Right forelimb (tissue), 1 donor: ENCODE data around the gene ST6GALNAC6.
"Not testable (repeated sequence)": the region's sequence is repeated elsewhere in the genome, so short reads cannot be mapped to it uniquely, and the experiment has no call there.

Experiments
- DNase-seq: peaks from one replicate; pipeline ENCODE4 v3.0.0-alpha.2; 2018

The ST6GALNAC6 gene

GRCh38 chr9:127887792-127888191, 11.6 kb downstream of the ST6GALNAC6 start:
- no peak for DNase-seq

DNA sequence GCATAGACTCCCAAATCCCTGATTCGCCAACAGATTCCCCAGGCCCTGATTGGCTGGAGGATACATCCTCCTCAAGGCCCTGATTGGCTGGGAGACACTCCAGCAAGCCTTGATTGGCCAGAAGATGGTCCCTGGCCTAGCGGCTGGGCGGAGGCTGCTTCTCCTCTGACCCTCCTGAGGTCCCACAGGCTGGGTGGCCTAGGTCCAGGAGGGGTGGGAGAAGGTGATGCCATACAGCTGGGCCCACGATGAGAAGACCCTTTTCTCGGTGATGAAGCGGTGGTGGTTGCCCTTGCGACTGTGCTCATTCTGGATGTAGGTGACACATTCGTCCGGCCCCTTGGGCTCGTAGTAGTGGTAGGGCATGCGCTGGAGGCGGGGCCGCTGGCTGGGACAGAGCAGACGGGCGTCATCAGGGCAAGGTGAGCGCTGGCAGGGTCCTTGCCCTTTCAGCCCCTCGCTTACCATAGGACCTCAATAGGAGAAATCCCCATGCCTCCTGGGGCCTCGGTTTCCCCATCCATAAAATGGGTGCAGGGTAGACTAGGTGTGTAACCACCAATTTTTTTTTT, 12.9 kb downstream of the ST6GALNAC6 start:
- DNase-seq, result no peak

GRCh38 chr9:127885508-127886281, 13.7 kb downstream of the ST6GALNAC6 start:
- DNase-seq, result no peak

GRCh38 chr9:127884976-127885490, 14.4 kb downstream of the ST6GALNAC6 start:
- DNase-seq, result no peak

GRCh38 chr9:127884427-127884911, 14.9 kb downstream of the ST6GALNAC6 start:
- DNase-seq, result no peak

- no peak for DNase-seq
Observed at GRCh38 chr9:127883959-127884358, 15.4 kb downstream of the ST6GALNAC6 start.

DNA sequence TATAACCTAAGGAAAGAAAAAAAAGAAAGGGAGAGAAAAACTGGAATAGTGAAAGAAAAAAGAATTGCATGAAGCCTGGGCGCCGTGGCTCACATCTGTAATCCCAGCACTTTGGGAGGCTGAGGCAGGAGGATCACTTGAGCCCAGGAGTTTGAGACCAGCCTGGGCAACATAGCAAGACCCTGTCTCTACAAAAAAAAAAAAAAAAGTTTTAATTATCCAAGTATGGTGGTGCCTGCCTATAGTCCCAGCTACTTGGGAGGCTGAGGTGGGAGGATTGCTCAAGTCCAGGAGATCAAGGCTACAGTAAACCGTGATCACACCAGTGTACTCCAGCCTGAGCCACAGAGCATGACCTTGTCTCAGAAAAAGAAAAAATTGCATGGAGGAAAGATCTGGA, 17.7 kb downstream of the ST6GALNAC6 start:
- not testable (repeated sequence) for DNase-seq

DNA sequence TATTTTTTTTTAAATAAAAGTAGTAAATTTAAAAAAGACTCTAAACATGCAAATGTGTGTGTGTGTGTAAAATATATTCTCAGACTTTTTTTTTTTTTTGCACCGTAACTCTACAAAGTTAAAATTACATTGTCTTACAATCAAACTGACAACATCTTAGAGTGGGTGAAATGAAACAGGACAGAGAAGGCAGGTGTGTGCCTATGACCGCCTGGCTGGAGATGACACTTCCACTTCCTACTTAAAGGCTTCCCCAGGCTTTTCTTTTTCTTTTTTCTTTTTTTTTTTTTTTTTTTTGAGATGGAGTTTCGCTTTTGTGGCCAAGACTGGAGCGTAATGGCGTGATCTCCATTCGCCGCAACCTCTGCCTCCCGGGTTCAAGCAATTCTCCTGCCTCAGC, 19.3 kb downstream of the ST6GALNAC6 start:
- DNase-seq, result no peak

DNA sequence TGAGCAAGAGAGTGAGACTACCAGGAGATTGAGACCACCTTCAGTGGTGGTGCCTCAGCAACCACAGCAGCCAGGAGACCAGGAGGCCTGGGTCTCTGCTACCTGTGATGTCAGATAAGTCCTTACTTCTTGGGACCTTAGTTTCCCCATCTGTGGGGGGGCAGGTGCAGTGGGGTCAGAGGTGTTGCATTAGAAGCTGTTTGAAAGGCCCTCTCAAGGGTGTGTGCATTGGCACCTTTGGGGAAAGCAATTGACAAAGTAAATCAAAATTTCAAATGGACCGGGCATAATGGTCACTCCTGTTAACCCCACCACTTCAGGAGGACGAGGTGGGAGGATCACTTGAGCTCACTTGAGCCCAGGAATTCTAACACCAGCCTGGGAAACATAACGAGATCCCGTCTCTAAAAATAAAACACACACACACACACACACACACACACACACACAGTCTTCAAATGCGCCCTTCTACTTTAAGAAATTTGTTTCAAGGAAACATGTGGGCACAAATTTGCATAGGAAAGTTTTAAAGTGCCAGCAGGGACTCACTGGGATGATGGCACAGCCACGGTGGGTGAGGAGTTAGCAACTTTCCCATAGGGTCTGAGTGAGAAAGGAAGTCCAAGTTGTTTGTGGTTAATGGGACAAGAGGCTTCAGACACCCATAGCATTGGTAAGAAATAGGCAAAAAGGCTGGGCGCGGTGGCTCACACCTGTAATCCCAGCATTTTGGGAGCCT, 20.6 kb downstream of the ST6GALNAC6 start:
- DNase-seq, result no peak

DNA sequence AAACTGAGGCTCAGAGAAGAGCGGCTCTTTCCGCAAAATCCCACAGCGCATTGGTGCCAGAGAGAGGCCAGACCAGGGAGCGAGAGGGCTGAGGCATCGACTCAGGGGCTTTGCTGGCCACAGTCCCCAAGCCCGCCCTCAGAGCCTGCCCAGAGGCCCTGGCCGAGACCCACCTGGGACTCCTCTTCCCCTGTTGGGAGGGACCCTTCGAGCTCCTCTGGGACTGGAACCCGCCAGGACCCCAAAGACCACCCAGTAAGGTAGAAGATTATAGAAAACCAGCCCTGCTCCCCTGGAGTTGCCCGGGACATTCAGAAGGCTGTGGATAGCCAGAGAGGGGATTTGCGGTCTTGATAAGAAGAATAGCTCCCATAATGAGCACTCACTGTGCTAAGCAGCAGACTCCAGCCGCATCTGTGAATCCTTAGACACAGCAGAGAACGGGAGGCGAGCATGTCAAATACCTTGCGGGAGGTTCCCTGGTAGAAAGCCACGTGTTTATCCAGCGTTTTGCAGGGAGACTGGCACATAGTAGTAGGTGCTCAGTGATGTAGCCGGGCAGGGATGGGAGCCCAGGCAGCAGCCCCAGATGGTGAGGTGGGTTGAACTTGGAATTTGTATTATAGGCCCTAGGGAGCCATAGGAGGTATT, 21.3 kb downstream of the ST6GALNAC6 start:
- no peak for DNase-seq

DNA sequence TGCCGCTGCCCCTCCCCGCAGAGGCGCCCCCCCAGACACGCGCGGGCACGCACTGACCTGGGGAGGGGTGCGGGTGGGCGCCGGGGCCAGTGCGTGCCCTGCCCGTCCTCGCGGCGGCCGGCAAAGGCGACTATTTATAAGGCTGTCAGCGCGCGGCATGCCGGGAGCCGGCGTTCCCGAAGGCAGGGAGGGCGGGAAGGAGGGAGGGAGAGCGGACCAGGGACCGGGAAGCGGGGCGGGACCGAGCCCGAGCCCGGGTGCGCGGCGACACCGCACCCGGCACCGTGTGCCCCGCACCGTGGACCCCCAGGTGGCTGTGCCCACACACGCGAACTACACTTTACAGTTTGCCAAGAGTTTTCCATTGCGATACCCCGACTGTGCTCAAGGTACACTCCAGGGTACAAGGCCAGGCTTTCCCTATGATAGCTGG, 21.8 kb downstream of the ST6GALNAC6 start, which contains the start of gene AK1:
Gene AK1 (minus strand): TSS at position 110 of the 433 bp plus-strand sequence. CDS start 3,058 bp downstream, outside the sequence.
- peak; percentile 85 for DNase-seq

DNA sequence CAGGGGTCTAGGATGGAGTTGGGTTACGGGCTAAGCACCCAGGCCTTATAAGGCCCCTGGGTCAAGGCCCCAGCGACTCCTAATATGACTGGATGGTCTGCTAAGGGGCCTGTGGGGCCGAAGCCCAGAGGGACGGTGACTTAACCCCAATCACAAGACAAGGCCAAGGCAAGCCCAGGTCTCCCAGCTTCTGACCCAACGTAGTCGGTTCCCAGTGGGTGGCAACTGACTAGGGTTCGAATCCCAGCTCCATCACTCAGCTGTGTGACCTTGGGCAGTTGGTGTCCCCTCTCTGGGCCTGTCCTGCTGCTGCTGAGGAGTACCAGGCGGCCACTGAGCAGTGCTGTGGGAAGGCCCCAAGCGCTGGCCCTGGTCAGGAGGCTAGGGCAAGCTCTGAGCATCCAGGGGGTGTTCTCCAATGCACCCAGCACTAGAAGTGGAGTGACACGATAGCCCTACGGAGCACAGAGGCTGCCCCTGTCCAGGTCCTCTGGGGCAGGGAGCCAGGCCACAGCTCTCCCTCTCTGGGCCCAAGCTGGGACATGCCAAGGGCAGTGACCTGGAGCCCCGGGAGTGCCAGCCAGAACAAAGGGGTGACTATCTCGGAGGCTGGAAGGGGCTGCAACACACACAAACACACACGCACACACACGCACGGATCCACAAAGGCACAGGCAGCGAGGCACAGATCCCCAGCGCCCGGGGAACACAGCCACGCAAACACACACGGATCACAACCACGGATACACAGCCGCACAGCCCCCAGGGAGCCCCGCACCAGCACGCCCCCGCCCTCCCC, 22.4 kb downstream of the ST6GALNAC6 start:
- DNase-seq, result no peak

DNA sequence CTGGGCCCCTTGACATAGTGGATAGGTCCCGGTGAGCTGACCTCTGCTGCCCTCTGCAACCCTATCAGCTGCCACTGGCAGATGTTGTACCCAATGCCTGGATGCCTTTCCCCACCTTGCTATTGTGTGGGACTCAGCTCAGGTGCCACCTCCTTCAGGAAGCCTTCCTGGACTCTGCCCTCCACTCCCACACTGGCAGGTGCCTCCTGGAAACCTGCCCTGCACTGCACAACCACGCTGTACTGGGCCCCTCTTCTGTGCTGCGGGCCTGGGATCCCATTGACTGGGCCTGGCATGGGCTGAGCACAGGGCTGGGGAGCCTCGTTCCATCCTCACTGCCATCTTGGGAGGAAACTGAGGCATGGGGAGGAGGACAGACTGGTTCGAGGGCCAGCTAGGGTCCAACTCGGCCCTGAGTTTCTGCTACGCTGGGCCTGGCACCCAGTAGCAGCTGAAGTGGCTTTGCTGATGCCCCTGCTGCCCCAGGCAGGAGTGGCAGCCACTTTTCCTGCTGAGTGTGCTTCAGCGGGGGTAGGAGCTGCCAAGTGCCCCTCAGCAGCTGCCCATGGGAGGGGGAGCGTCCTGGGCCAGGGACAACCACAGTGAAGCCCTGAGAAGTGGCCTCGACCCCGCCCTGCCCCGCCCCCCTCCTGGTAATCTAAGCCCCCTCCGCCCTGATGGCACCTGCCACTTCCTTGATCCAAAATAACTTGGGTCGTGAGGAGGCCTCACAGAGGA, 23.2 kb downstream of the ST6GALNAC6 start:
- no peak for DNase-seq

- no peak for DNase-seq
Observed at GRCh38 chr9:127875306-127875966, 24.0 kb downstream of the ST6GALNAC6 start.

DNA sequence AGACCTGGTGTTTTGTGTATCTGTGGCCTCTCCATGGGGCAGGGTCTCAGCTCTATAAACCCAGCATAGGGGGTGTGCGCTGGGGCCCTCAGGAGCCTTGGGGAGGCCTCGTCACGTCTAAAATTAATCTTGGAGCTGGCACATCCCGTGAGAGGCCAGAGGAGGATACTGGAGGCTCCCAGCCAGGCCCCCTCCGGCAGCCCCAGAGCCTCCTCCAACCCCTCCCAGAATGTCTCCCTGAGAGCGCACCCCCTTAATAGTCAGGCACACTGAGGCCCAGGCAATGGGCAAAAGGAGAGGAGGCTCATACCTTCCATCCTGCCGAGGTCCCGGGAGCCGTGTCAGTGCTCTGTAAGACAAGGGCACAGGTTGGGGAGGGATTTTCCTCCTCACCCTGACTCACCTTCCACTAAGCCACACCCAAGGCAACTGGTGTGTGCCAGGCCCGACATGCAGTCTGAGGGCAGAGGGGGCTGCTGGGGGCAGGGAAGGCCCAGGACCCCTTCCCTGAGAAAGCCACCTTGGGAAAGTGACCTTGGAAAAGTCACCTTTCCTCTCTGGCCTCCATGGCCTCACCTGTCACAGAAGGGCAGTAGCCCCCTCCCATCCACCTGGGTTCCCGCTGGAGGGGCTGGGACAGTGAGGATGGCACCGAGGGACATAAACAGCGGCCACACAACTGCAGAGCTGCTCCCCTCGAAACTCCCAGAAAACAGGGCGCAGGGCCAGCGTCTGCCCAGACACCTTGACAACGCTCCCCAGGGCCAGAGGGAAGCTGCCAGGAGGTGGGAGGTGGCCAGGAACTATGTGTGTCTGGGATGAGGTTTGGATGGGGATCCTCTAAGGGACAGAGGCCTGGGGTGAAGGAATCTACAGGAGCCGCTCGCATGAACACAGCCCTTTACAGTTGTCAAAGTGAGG, 24.8 kb downstream of the ST6GALNAC6 start:
- no peak for DNase-seq

DNA sequence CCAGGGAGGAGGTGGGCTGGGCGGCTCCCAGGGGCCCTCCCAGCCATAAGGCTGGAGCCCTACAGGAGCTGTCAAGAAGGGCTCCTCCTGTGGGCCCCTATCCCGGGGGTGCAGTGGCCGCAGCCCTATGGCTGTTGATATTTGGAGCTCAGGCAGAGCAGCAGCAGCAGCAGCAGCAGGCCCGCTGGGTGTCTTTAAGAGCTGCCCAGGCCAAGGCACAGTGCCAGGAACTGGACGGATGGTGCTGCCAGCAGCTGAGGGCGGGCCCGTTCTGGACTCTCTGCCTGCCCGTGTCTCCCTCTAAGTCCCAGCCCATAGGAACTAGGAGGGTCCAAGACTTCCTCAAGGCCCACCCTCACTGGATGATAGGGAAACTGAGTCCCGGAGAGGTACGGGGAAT, 25.5 kb downstream of the ST6GALNAC6 start:
- DNase-seq, result peak; percentile 77

DNA sequence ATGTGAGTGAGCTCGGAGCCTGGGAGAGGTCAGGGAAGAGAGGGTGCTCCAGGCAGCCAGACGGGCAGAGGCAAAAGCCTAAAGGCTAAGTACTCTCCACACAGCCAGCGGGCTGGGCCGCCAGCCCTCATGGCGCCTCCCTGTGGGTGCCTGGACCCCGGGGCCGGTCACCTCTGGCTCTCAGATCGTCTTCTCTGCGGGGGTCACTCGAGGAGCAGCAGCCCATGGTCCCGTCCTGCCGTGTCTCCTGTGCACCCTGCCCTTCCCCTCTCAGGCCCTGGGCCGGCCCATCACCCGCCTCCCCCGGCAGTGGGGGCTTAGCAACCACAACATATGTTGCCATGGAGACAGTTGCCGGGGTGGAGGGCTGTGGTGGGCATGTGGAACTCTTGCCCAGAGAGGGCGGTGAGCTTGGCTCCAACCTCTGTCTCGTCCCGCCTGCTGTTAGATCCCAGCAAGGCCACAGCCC, 26.1 kb downstream of the ST6GALNAC6 start:
- no peak for DNase-seq

- no peak for DNase-seq
Observed at GRCh38 chr9:127872369-127873222, 26.8 kb downstream of the ST6GALNAC6 start.
